ENCODE results near the gene CELF1. TPM values are rescaled to one million over a fixed set of nuclear protein-coding genes. Genes with fewer than 3 reads are reported as not detected.

Gene CELF1
- total RNA-seq, 1 experiment from 2014 or later: 119 TPM

GRCh38 chr11:47483457-47483856 lies 69.5 kb downstream of the CELF1 start:
- Histone ChIP-seq H3K36me3 (replicated peaks; ENCODE audit: control insufficient read depth, insufficient read depth, low read length) (peaks cover 43% of the 10 kb centered on the region), H3K4me3 (ENCODE audit: insufficient read depth, low read depth, low read length) (no peak overlapping the region), H3K27me3 (ENCODE audit: control insufficient read depth, insufficient read depth, low read length) (no peaks in the 10 kb centered on the region)
- no peak for DNase-seq

- H3K36me3 ChIP-seq (replicated peaks; ENCODE audit: control insufficient read depth, insufficient read depth, low read length): peaks cover 57% of the 10 kb centered on the region
- H3K4me3 ChIP-seq (ENCODE audit: insufficient read depth, low read depth, low read length): no peak overlapping the region
- no peaks in the 10 kb centered on the region for H3K27me3 ChIP-seq (ENCODE audit: control insufficient read depth, insufficient read depth, low read length)
- DNase-seq: no peak
Measured at GRCh38 chr11:47480762-47481161, 72.2 kb downstream of the CELF1 start.

- no peak for DNase-seq
- Histone ChIP-seq H3K4me3 (ENCODE audit: insufficient read depth, low read depth, low read length) (no peak overlapping the region), H3K27me3 (ENCODE audit: control insufficient read depth, insufficient read depth, low read length) (no peaks in the 10 kb centered on the region), H3K36me3 (replicated peaks; ENCODE audit: control insufficient read depth, insufficient read depth, low read length) (peaks cover 57% of the 10 kb centered on the region)
Measured at GRCh38 chr11:47478651-47479329, 74.1 kb downstream of the CELF1 start.

GRCh38 chr11:47477753-47478152 lies 75.2 kb downstream of the CELF1 start:
- no peak for DNase-seq
- no peaks in the 10 kb centered on the region for H3K27me3 ChIP-seq (ENCODE audit: control insufficient read depth, insufficient read depth, low read length)
- H3K36me3 ChIP-seq (replicated peaks; ENCODE audit: control insufficient read depth, insufficient read depth, low read length): peaks cover 60% of the 10 kb centered on the region
- no peak overlapping the region for H3K4me3 ChIP-seq (ENCODE audit: insufficient read depth, low read depth, low read length)

- H3K36me3 ChIP-seq (replicated peaks; ENCODE audit: control insufficient read depth, insufficient read depth, low read length): peaks cover 60% of the 10 kb centered on the region
- H3K4me3 ChIP-seq (ENCODE audit: insufficient read depth, low read depth, low read length): no peak overlapping the region
- no peak for DNase-seq
- no peaks in the 10 kb centered on the region for H3K27me3 ChIP-seq (ENCODE audit: control insufficient read depth, insufficient read depth, low read length)
Measured at GRCh38 chr11:47477323-47477722, 75.6 kb downstream of the CELF1 start.

- H3K36me3 ChIP-seq (replicated peaks; ENCODE audit: control insufficient read depth, insufficient read depth, low read length): peaks cover 46% of the 10 kb centered on the region
- H3K4me3 ChIP-seq (ENCODE audit: insufficient read depth, low read depth, low read length): no peak overlapping the region
- no peak for DNase-seq
- H3K27me3 ChIP-seq (ENCODE audit: control insufficient read depth, insufficient read depth, low read length): no peaks in the 10 kb centered on the region
Measured at GRCh38 chr11:47470671-47471070, 82.3 kb downstream of the CELF1 start.

GRCh38 chr11:47469361-47470179 lies 83.4 kb downstream of the CELF1 start:
- DNase-seq: peak; percentile 36
- H3K27me3 ChIP-seq (ENCODE audit: control insufficient read depth, insufficient read depth, low read length): no peaks in the 10 kb centered on the region
- no peak overlapping the region for H3K4me3 ChIP-seq (ENCODE audit: insufficient read depth, low read depth, low read length)
- H3K36me3 ChIP-seq (replicated peaks; ENCODE audit: control insufficient read depth, insufficient read depth, low read length): peaks cover 38% of the 10 kb centered on the region

GRCh38 chr11:47468598-47469214 lies 84.2 kb downstream of the CELF1 start:
- DNase-seq: no peak
- no peak overlapping the region for H3K4me3 ChIP-seq (ENCODE audit: insufficient read depth, low read depth, low read length)
- no peaks in the 10 kb centered on the region for H3K27me3 ChIP-seq (ENCODE audit: control insufficient read depth, insufficient read depth, low read length)
- H3K36me3 ChIP-seq (replicated peaks; ENCODE audit: control insufficient read depth, insufficient read depth, low read length): peaks cover 35% of the 10 kb centered on the region

GRCh38 chr11:47467357-47467756 lies 85.6 kb downstream of the CELF1 start:
- peak; percentile 23 for DNase-seq
- peaks cover 25% of the 10 kb centered on the region for H3K36me3 ChIP-seq (replicated peaks; ENCODE audit: control insufficient read depth, insufficient read depth, low read length)
- no peaks in the 10 kb centered on the region for H3K27me3 ChIP-seq (ENCODE audit: control insufficient read depth, insufficient read depth, low read length)
- no peak overlapping the region for H3K4me3 ChIP-seq (ENCODE audit: insufficient read depth, low read depth, low read length)

GRCh38 chr11:47466701-47467250 lies 86.2 kb downstream of the CELF1 start:
- peak; percentile 39 for DNase-seq

GRCh38 chr11:47466201-47466600 lies 86.7 kb downstream of the CELF1 start:
- Histone ChIP-seq H3K27me3 (ENCODE audit: control insufficient read depth, insufficient read depth, low read length) (no peaks in the 10 kb centered on the region), H3K4me3 (ENCODE audit: insufficient read depth, low read depth, low read length) (no peak overlapping the region)
- no peak for DNase-seq

More at GRCh38 chr11:47466701-47467250, 86.2 kb downstream of the CELF1 start:
- Histone ChIP-seq H3K36me3 (replicated peaks; ENCODE audit: control insufficient read depth, insufficient read depth, low read length) (peaks cover 19% of the 10 kb centered on the region), H3K27me3 (ENCODE audit: control insufficient read depth, insufficient read depth, low read length) (no peaks in the 10 kb centered on the region), H3K4me3 (ENCODE audit: insufficient read depth, low read depth, low read length) (no peak overlapping the region)

GRCh38 chr11:47464483-47464882 lies 88.4 kb downstream of the CELF1 start:
- peak; percentile 49 for DNase-seq
- Histone ChIP-seq H3K27me3 (ENCODE audit: control insufficient read depth, insufficient read depth, low read length) (no peaks in the 10 kb centered on the region), H3K4me3 (ENCODE audit: insufficient read depth, low read depth, low read length) (no peak overlapping the region), H3K36me3 (replicated peaks; ENCODE audit: control insufficient read depth, insufficient read depth, low read length) (peaks cover 4% of the 10 kb centered on the region)

More at GRCh38 chr11:47466201-47466600, 86.7 kb downstream of the CELF1 start:
- peaks cover 13% of the 10 kb centered on the region for H3K36me3 ChIP-seq (replicated peaks; ENCODE audit: control insufficient read depth, insufficient read depth, low read length)

- H3K27me3 ChIP-seq (ENCODE audit: control insufficient read depth, insufficient read depth, low read length): no peaks in the 10 kb centered on the region
- peak; percentile 27 for DNase-seq
- no peak overlapping the region for H3K4me3 ChIP-seq (ENCODE audit: insufficient read depth, low read depth, low read length)
- peaks cover 1% of the 10 kb centered on the region for H3K36me3 ChIP-seq (replicated peaks; ENCODE audit: control insufficient read depth, insufficient read depth, low read length)
Measured at GRCh38 chr11:47461876-47462275, 91.1 kb downstream of the CELF1 start.

GRCh38 chr11:47460571-47461235 lies 92.2 kb downstream of the CELF1 start:
- no peaks in the 10 kb centered on the region for H3K27me3 ChIP-seq (ENCODE audit: control insufficient read depth, insufficient read depth, low read length)
- no peak overlapping the region for H3K4me3 ChIP-seq (ENCODE audit: insufficient read depth, low read depth, low read length)

More at GRCh38 chr11:47460571-47461235, 92.2 kb downstream of the CELF1 start:
- DNase-seq: no peak
- H3K36me3 ChIP-seq (replicated peaks; ENCODE audit: control insufficient read depth, insufficient read depth, low read length): no peaks in the 10 kb centered on the region; the same call in none of the 2 replicates
